Endodermal cell (in vitro differentiated cells): Measurements from ENCODE around the gene ELAVL2. TPM values are rescaled to one million over a fixed set of nuclear protein-coding genes. Genes with fewer than 3 reads are reported as not detected.

Experiments used
- DNase-seq: peaks from one replicate; pipeline ENCODE4 v3.0.0-alpha.2; 2017
- H3K27ac ChIP-seq: 2 replicates; pipeline ENCODE4 v1.5.1; 2013; ENCODE audit warnings: mild to moderate bottlenecking, low read depth, low read length, moderate library complexity
- H3K27me3 ChIP-seq: 2 replicates; pipeline ENCODE4 v1.6.1; 2013; ENCODE audit warnings: mild to moderate bottlenecking, low read length, moderate library complexity; ENCODE audit not compliant: insufficient read depth, control insufficient read depth, poor library complexity, severe bottlenecking
- H3K36me3 ChIP-seq: 2 replicates; pipeline ENCODE4 v1.7.0; 2013; ENCODE audit warnings: mild to moderate bottlenecking, low read length, moderate library complexity; ENCODE audit not compliant: control insufficient read depth, insufficient read depth
- H3K4me1 ChIP-seq: one replicate; pipeline ENCODE4 v1.7.0; 2013; ENCODE audit warnings: low read length; ENCODE audit not compliant: control insufficient read depth, insufficient read depth
- H3K4me3 ChIP-seq: 2 replicates; pipeline ENCODE4 v1.5.1; 2013; ENCODE audit warnings: mild to moderate bottlenecking, low read length, moderate library complexity
- H3K9ac ChIP-seq: 2 replicates; pipeline ENCODE4 v1.6.1; 2013; ENCODE audit warnings: mild to moderate bottlenecking, low read length, moderate library complexity; ENCODE audit not compliant: poor library complexity, severe bottlenecking; ENCODE audit errors: extremely low read depth
- H3K9me3 ChIP-seq: 2 replicates; pipeline ENCODE4 v1.6.1; 2013; ENCODE audit warnings: mild to moderate bottlenecking, low read length, moderate library complexity; ENCODE audit not compliant: control insufficient read depth
- H3K27ac Mint-ChIP-seq: 2 replicates; pipeline ENCODE4 v1.8.0; 2020; ENCODE audit warnings: mixed read lengths
- H3K27me3 Mint-ChIP-seq: 2 replicates; pipeline ENCODE4 v1.8.0; 2021; ENCODE audit warnings: mild to moderate bottlenecking, mixed read lengths; ENCODE audit not compliant: insufficient read depth
- H3K36me3 Mint-ChIP-seq: 2 replicates; pipeline ENCODE4 v1.8.0; 2020; ENCODE audit warnings: low read depth, mixed read lengths
- H3K4me1 Mint-ChIP-seq: 2 replicates; pipeline ENCODE4 v1.8.0; 2020; ENCODE audit warnings: mixed read lengths
- H3K4me3 Mint-ChIP-seq: 2 replicates; pipeline ENCODE4 v1.8.0; 2020; ENCODE audit warnings: mild to moderate bottlenecking, moderate library complexity, mixed read lengths
- H3K9me3 Mint-ChIP-seq: 2 replicates; pipeline ENCODE4 v1.8.0; 2020; ENCODE audit warnings: mild to moderate bottlenecking, mixed read lengths
- CTCF ChIP-seq: fragments of 200-600 bp; sonication (generic); conservative IDR thresholded peaks from 2 replicates; pipeline ENCODE4 v1.5.0; 2021; ENCODE audit warnings: antibody characterized with exemption, mild to moderate bottlenecking
- WGBS, 2 experiments: methylation state at CpG; one replicate each; pipeline versions ENCODE4 v1.1.5 to v1.1.7; 2013; ENCODE audit warnings: missing lambda C conversion rate in 2 of 2, mixed read lengths in 1 of 2; ENCODE audit not compliant: insufficient coverage in 1 of 2, insufficient read length in 1 of 2; 5-methylcytosine and 5-hydroxymethylcytosine counted together
- total RNA-seq, 2 donors: library from RNA; stranded (reverse); fragmentation: NEBNext Ultra II Directional in 1 of 2; extraction: Animal tissue kit (Norgen Biotek cat#: 25700) in 1 of 2; gene quantifications; 2 replicates in 1 of 2; 3 replicates in 1 of 2; pipeline ENCODE4 v1.2.1, GENCODE V29; 2021

Gene ELAVL2
- total RNA-seq, 2 donors from 2014 or later: 4.7 to 6.2 TPM

GRCh38 chr9:23769307-23769935 is 56.6 kb downstream of the ELAVL2 start:
- Histone ChIP-seq H3K27me3 (no peaks in the 10 kb centered on the region), H3K4me3 (no peak overlapping the region), H3K36me3 (no peaks in the 10 kb centered on the region), H3K9ac (no peak overlapping the region), H3K9me3 (peaks cover 8% of the 10 kb centered on the region), H3K27ac (no peak overlapping the region), H3K4me1 (no peaks in the 10 kb centered on the region)
- no peak overlapping the region for H3K27ac Mint-ChIP-seq
- no peak overlapping the region for H3K4me3 Mint-ChIP-seq
- H3K36me3 Mint-ChIP-seq: peaks cover 6% of the 10 kb centered on the region
- DNase-seq: no peak
- 79 to 92% methylated on average over 4 to 6 of the region's 7 CpGs for WGBS, 2 experiments
- H3K9me3 Mint-ChIP-seq: peaks cover 10% of the 10 kb centered on the region
- TF ChIP-seq CTCF: no peak
- H3K27me3 Mint-ChIP-seq: no peaks in the 10 kb centered on the region
- H3K4me1 Mint-ChIP-seq: peaks cover 49% of the 10 kb centered on the region

- no peaks in the 10 kb centered on the region for H3K27me3 Mint-ChIP-seq
- peaks cover 6% of the 10 kb centered on the region for H3K36me3 Mint-ChIP-seq
- H3K4me3 Mint-ChIP-seq: no peak overlapping the region
- H3K4me1 Mint-ChIP-seq: peaks cover 51% of the 10 kb centered on the region
- Histone ChIP-seq H3K9me3 (peaks cover 8% of the 10 kb centered on the region), H3K9ac (no peak overlapping the region), H3K27ac (no peak overlapping the region), H3K4me3 (no peak overlapping the region), H3K27me3 (no peaks in the 10 kb centered on the region), H3K4me1 (no peaks in the 10 kb centered on the region), H3K36me3 (no peaks in the 10 kb centered on the region)
- H3K9me3 Mint-ChIP-seq: peaks cover 10% of the 10 kb centered on the region
- DNase-seq: no peak
- WGBS, 2 experiments: 85 to 100% methylated on average over 1 to 2 of the region's 2 CpGs
- H3K27ac Mint-ChIP-seq: no peak overlapping the region
- TF ChIP-seq CTCF: no peak
Measured at GRCh38 chr9:23768861-23769260, 57.2 kb downstream of the ELAVL2 start.

- Mint-ChIP-seq H3K9me3 (peaks cover 10% of the 10 kb centered on the region), H3K4me1 (peaks cover 41% of the 10 kb centered on the region), H3K36me3 (peaks cover 6% of the 10 kb centered on the region), H3K27me3 (no peaks in the 10 kb centered on the region), H3K4me3 (no peak overlapping the region), H3K27ac (no peak overlapping the region)
- Histone ChIP-seq H3K9me3 (peaks cover 8% of the 10 kb centered on the region), H3K4me1 (no peaks in the 10 kb centered on the region), H3K36me3 (no peaks in the 10 kb centered on the region), H3K9ac (no peak overlapping the region), H3K4me3 (no peak overlapping the region), H3K27ac (no peak overlapping the region), H3K27me3 (no peaks in the 10 kb centered on the region)
- TF ChIP-seq CTCF: no peak
- WGBS, 2 experiments: 97% methylated on average over 2 of the region's 2 CpGs; no CpG with 5 or more reads in 1 of the 2 experiments
- DNase-seq: no peak
Measured at GRCh38 chr9:23766613-23767012, 59.4 kb downstream of the ELAVL2 start.
